ENCODE data around the gene FKRP.

The FKRP gene

DNA sequence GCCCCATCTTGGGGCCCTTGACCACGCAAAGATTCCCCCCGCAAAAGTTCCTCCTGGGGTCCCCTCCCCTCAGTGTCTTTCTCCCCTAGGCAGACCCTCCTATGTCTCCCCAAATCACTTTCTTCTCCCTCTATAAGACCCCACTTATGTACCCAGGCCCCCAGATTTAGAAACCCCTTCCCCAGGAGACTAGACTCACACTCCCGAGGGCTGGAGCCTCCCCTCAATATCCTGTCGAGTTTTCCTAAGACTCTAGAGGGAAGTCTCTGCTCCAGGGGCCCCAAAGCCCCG, 41.1 kb downstream of the FKRP start:
- TF ChIP-seq ZFX (IDR thresholded peaks at IDR 0.05) = no peak
- TF ChIP-seq, protein P1, sequence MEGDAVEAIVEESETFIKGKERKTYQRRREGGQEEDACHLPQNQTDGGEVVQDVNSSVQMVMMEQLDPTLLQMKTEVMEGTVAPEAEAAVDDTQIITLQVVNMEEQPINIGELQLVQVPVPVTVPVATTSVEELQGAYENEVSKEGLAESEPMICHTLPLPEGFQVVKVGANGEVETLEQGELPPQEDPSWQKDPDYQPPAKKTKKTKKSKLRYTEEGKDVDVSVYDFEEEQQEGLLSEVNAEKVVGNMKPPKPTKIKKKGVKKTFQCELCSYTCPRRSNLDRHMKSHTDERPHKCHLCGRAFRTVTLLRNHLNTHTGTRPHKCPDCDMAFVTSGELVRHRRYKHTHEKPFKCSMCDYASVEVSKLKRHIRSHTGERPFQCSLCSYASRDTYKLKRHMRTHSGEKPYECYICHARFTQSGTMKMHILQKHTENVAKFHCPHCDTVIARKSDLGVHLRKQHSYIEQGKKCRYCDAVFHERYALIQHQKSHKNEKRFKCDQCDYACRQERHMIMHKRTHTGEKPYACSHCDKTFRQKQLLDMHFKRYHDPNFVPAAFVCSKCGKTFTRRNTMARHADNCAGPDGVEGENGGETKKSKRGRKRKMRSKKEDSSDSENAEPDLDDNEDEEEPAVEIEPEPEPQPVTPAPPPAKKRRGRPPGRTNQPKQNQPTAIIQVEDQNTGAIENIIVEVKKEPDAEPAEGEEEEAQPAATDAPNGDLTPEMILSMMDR (conservative IDR thresholded peaks at IDR 0.05) = no peak
- H3K27ac ChIP-seq = peak overlapping the region; percentile 99

DNA sequence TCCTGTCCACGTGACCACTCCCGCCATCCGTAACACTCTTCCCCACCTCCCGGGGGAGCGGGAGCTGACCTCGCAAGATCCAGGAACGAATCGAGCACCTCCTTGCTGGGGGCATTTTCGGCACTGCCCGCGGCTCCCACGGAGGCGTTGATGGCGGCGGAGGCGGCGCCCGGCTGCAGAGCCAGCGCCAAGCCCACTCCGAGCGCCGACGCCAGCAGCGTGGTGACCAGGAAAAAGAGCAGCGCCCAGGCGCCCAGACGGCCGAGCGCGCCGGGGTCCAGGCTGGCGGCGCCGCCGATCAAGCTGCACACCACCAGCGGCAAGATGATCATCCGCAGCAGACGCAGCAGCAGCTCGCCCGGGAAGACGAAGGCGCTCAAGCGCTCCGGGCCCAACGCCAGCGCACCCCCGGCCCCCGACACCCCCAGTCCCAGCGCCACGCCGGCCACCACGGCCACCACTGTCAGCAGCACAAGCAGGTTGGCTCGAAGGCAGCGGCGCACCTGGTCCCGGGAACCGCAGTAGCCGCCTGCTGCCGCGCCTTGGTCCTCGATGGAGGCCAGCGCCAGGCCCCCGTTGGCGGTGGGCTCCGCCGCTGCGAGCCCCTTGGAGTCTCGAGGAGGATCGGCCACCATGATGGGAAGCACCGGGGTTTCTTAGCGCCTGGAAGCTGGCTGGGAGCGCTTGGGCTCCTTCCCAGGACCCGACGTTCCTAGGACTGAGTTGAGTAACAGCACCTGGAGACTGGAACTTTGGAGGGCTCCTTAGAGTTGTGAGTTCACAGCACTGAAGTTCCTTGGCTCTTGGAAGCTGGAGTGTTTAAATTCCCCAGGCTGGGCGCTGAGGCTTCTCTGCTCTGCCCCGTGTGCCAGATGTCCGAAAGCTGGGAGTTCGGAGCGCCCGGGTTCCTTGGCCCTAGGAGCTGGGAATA, 41.7 kb downstream of the FKRP start:
- TF ChIP-seq ZFX (IDR thresholded peaks at IDR 0.05) = no peak
- TF ChIP-seq, protein P1 (conservative IDR thresholded peaks at IDR 0.05) = no peak
- H3K27ac ChIP-seq = peak overlapping the region; percentile 99

DNA sequence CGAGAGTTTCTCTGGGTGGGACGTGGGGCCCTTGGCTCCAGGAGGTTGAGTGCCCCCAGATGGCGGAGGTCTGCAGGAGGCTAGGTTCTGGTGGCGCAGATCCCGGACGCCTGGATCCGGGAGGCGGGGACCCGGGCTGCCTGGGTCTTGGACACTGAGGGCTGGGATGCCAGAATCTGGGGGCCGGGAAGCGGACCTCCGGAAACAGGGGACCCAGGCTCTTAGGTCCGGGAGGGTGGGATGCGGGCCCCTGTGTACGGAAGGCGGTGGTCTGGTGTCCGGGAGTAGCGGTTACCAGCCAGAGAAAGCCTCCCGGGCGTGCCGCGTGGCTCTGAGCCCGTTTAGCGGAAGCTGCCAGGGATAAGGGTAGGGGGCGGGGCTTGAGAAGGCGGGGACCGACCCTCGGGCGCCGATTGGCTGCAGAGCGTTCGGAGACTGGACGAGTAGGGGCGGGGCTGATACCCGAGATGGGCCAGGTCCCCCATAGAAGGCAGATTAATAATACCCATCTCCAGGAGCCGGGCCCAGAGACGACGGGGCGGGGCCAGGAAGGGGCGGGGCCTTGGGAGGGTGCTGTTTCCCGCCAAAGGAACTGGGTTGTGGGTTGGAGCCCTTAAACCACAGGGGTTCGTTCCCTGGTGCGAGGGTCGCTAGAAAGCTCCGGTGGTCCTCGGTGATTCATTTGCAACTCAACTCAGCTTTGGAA, 42.6 kb downstream of the FKRP start, which contains the start of gene SLC1A5:
SLC1A5 (minus strand) TSS at position 333 of the 706 bp plus-strand sequence. CDS start 629 bp downstream, outside the sequence.
- peak within 1 kb of the TSS; percentile 99 for H3K27ac ChIP-seq
- TF ChIP-seq, protein P1 (conservative IDR thresholded peaks at IDR 0.05) = no peak
- no peak for TF ChIP-seq ZFX (IDR thresholded peaks at IDR 0.05)

DNA sequence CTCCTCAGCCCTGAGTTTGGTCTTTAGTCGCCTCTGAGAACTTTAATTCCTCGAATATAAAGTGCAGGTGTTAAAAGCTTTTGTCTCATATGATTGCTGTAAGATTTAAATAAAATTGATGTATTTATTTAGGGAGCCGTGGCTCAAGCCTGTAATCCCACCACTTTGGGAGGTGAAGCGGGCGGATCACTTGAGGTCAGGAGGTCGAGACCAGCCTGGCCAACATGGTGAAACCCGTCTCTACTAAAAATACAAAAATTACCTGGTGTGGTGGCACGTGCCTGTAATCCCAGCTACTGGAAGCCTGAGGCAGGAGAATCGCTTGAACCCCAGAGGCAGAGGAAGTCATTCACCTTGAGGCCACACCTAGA, 43.1 kb downstream of the FKRP start:
- no peak overlapping the region; the same call in none of the 2 replicates for H3K27ac ChIP-seq
- TF ChIP-seq ZFX (IDR thresholded peaks at IDR 0.05) = no peak
- TF ChIP-seq, protein P1 (conservative IDR thresholded peaks at IDR 0.05) = no peak

DNA sequence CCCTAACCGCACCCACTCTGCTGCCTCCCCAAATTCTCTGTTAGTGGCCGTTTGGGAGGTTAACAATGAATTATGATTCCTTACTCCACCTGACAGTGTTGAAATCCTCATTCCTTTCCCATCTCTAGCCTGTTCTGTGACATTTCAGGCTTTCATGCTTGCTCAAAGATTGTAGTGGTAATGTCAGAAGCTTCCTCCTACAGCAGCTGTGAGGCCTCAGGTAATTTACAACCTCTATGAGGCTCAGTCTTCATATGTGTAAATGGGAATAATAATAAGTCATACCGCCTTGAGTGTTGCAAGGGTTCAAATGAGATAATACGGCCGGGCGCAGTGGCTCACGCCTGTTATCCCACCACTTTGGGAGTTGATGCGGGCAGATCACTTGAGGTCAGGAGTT, 43.5 kb downstream of the FKRP start:
- TF ChIP-seq, protein P1 (conservative IDR thresholded peaks at IDR 0.05) = no peak
- TF ChIP-seq ZFX (IDR thresholded peaks at IDR 0.05) = no peak
- H3K27ac ChIP-seq = no peak overlapping the region; the same call in none of the 2 replicates

DNA sequence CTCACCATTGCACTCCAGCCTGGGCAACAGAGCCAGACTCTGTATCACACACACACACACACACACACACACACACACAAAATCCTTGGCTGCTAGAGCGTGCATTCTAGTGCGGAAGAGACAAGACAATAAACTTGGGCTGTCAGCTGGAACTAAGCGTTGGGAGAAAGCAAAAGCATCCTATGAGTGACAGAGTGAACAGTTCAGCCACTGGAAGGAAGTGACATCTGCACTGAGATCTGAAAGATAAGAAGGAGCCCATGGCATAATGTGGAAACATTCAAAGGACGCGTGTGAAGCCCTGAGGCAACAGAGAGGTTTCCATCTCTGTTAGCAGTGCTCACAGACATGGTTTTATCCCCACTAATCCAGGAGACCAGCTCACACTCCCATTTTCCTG, 46.1 kb downstream of the FKRP start:
- no peak overlapping the region for H3K27ac ChIP-seq
- TF ChIP-seq, protein P1 (conservative IDR thresholded peaks at IDR 0.05) = no peak
- TF ChIP-seq ZFX (IDR thresholded peaks at IDR 0.05) = no peak

DNA sequence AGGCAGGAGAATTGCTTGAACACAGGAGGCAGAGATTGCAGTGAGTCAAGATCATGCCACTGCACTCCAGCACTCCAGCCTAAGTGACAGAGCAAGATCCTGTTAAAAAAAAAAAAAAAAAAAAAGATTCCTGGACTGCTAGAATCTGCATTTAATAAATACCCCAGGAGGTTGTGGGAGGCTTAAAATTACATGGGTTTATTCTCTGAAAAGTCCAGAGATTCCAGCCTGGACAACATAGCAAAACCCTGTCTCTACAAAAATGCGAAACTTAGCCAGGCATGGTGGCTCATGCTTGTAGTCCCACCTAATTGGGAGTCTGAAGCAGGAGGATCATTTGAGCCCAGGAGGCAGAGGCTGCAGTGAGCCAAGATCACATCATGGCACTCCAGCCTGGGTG, 52.0 kb downstream of the FKRP start:
- H3K27ac ChIP-seq = no peak overlapping the region
- no peak for TF ChIP-seq ZFX (IDR thresholded peaks at IDR 0.05)
- TF ChIP-seq, protein P1 (conservative IDR thresholded peaks at IDR 0.05) = no peak
